HG03139 (cell line): ENCODE data around the gene FBXW5.

Experiments
- ATAC-seq: cut with Tn5 transposase; IDR thresholded peaks from one replicate; pipeline ENCODE4 v1.9.1; 2021; ENCODE audit not compliant: unreplicated experiment

Gene FBXW5

DNA sequence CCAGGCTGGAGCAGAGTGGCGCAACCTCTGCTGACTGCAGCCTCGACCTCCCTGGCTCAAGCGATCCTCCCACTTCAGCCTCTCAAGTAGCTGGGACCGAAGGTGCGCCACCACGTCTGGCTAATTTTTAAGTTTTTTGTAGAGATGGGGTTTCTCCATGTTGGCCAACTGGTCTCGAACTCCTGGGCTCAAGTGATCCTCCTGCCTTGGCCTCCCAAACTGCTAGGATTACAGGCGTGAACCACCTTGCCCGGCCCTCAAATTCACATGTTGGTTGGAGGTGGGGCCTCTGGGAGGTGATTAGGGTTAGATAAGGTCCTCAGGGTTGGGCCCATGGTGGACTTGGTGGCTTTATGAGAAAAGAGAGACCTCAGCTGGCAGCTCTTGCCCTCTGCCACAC is 17.6 kb upstream of the FBXW5 start:
- no peak for ATAC-seq

DNA sequence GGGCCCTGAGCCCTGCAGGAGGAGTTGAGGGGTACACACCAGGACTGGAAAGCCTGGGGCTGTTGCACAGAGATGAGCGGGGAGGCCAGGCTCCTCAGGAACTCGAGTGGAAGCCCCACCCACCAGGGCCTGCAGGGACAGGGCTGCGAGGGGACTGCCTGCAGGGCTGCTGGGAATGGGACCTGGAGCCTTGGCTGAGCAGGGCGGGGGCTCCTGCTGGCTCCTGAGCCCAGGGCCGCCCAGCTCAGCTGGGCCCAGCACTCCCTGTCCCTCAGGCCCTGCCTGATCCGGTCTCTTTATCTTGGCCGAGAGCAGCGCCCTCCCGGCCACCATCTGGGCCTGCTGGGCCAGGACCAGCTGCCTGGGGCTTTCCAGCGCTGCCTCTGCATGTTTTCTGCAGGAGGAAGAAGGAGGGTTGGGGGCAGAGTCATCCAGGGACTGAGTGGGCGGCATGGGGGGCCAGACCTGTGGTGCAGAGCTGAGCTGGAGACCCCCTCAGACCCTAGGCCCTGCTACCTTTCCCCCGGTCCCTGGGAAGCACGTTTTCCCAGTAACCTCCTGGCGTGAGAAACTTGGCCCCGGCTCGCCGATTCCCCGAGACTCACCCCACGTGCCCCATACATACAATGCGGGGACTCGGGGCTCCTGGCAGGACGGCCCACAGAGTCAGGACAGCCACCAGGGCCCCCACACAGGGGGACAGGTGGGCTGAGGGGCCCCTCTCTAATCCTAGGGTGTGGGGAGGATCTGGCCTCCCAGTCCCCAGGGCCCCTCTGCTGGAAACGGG is 16.9 kb upstream of the FBXW5 start:
- ATAC-seq: no peak

DNA sequence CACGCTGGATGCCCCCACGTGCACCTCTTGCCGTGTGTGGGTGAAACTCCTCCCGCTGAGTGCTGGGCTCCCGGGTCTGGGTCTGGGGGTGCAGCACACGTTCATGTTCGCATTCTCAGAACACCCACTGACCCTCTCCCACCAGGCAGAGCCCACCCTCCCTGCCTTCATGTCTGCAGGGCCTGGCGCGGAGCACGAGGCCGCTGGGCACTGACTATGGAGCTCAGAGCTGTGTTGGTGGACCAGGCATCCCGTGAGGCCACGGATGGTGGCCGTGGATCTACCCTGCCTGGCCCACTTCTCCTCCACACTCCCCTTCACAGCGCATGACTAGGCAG is 16.4 kb upstream of the FBXW5 start:
- no peak for ATAC-seq

DNA sequence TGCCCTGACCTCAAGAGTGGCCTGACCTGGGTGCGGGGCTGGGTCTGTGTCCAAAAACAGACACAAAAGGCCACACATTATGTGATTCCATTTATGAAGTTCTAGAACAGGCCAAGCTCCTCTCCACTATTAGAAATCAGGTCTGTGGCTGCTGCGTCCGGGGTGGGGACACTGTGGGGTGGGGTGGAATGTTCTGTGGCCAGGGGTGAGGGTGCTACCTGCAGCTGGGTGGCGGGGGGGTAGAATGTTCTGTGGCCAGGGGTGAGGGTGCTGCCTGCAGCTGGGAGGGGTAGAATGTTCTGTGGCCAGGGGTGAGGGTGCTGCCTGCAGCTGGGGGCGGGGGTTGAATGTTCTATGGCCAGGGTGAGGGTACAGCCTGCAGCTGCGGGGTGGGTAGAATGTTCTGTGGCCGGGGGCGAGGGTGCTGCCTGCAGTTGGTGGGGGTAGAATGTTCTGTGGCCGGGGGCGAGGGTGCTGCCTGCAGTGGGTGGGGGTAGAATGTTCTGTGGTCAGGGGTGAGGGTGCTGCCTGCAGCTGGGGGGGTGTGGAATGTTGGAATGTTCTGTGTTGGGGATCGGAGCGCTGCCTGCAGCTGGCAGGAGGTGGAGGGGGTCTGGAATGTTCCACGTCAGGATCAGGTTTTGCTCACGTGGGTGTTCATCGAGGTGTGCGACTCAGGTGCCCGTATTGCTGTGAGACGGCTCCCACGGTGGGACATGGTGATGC is 15.8 kb upstream of the FBXW5 start:
- ATAC-seq: no peak

DNA sequence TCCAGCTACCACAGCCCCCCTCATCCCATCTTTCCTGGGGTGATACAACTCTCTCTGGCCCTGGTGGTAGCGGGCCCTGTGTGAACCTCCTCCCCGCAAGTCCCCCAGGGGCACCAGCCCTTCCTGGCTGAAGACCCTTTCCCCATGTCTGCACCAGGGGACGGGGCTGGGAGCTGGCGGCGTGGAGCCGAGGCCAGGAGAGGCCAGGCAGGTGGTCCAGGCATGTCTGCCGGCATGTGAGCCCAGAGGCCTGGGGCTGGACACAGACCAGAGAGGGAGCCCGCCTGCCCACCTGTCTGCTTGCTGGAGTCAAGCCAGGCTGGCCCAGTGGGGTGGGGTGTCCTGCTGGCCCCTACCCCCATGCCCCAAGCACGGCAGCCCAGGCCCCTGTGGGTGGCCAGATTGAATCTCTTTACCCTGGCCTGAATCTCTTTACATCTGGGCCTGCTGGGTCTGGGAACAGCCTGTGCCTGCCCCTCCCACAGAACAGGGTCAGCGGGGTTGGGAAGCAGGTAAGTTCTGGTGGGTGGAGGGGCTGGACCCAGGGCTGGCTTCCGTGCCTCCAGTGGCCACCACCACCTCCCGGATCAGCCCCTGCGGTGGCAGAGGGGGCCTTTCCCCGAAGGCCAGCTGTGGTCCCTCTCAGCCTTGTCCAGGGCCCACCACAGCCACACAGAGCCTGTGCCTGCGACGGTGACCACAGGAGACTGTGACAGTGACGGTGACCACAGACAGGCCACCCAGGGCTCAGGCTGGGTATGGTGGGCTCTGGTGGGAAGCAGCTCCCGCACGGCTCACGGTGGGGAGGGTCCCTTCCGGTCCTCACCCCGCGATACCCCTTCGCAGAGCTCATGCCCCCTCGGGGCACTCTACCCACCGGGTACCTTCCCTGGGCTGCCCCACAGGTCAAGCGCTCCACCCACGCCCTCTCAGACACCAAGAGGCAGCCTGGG is 14.6 kb upstream of the FBXW5 start:
- no peak for ATAC-seq

DNA sequence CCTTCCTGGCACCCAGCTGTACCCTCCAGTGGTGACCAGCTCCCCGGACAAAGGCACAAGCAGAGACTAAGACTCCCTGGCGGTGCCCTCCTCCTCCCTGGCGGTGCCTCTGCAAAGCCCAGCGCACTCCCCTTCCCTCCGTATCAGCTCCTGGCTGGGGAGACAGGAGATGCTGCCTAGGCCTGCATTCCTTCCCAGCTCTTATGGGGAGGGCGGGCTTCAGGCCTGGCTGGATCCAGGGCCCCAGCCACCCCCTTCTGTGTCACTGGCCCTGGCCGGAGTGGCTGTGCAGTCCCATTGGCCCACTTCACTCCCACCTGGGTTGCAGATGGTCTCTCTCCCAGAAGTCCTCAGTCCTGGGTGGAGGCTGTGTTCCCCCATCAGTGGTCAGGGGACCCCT is 13.9 kb upstream of the FBXW5 start:
- no peak for ATAC-seq

DNA sequence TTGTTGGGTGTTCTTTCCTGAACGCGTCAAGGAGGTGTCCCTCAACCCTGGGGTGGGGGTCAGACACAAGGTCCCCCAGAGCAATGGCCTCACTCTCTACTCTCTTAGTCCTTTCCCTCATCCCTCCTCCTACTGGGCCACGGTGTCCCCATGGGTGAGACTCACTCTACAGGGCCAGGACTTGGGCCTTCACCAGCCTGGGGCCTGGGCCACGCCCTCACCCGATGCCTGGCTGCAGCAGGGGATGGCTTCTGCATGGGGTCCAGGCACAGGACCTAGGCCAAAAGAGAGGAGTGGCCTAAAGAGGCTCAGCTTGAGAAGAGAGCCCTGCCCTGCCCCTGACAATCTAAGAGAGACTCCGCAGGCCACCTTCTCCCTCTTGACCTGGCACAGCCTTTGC is 13.4 kb upstream of the FBXW5 start:
- no peak for ATAC-seq

DNA sequence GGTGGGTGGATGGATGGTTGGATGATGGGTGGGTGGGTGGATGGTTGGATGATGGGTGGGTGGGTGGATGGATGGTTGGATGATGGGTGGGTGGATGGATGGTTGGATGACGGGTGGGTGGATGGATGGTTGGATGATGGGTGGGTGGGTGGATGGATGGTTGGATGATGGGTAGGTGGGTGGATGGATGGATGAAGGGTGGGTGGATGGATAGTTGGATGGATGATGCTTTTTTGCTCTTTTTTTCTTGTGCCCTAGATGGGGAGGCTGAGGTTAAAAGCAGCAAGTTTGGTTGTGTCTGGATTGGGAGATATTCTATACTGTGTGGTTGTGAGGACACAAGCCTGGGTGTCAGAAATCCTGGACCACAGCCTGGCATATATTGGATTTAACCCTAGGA is 12.9 kb upstream of the FBXW5 start:
- no peak for ATAC-seq

DNA sequence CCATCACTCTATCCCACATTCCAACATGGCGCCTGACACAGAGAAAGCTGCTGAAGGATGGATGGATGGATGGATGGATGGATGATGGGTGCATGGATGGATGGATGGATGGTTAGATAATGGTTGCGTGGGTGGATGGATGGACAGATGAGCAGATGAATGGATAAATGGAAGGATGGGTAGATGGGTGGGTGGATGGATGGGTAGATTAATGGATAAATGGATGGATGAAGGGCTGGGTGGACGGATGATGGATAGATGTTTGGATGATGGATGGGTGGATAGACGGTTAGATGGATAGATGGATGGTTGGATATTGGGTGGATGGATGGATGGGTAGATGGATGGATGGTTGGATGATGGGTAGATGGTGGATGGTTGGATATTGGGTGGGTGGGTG is 12.1 kb upstream of the FBXW5 start:
- no peak for ATAC-seq

DNA sequence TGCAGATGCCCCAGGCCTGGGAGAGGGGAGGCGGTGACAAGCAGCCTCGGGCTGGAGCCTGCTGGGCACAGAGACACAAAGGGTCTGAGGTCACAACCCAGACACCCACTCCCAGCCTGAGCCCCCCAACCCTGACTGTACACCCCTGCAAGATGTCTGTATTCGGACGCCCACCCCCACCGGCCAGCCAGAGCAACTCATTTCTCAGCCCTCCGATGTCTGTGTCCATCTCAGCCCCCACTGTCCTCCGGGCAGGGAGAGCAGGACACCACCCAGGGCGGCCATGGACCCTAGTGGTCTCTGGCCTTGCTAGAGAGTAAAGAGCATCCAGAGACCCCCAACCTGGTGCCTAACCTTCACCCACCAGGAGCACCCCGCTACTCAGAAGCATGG is 11.4 kb upstream of the FBXW5 start:
- ATAC-seq: no peak

DNA sequence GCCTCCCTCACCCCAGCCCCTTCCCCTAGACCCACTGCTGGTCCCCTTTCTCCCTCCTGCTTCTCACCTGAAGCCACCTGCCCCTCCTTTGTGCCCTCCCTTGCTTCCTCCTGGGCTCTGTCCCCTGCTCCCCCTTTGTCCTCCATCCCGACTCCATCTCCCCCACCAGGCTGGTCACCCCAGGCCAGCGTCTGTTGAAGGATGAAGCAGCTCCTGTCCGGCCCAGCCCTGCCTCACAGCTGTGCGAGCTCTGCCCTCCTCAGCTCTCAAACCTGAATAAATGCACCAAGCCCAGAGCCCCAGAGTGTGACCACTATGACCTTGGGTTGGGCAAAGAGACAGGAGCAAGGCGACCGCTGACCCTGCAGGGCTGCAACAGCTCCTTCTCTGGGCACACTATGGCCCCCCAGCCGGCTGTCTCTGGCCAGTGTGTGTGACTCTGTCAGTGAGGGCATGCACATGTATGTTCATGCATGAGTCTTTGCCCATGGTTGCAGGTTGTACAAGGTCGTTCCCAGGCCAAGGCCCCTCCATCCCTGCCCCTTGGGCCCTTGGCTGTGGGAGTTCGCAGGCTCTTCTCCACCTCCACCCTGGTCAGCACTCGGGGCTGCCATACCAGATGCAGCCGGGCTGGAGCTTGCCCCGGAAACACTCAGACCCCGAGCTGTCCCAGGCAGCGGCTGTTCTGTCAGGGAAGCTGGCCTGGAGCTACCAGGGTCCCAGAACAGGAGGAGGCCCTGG is 10.8 kb upstream of the FBXW5 start:
- ATAC-seq: no peak

DNA sequence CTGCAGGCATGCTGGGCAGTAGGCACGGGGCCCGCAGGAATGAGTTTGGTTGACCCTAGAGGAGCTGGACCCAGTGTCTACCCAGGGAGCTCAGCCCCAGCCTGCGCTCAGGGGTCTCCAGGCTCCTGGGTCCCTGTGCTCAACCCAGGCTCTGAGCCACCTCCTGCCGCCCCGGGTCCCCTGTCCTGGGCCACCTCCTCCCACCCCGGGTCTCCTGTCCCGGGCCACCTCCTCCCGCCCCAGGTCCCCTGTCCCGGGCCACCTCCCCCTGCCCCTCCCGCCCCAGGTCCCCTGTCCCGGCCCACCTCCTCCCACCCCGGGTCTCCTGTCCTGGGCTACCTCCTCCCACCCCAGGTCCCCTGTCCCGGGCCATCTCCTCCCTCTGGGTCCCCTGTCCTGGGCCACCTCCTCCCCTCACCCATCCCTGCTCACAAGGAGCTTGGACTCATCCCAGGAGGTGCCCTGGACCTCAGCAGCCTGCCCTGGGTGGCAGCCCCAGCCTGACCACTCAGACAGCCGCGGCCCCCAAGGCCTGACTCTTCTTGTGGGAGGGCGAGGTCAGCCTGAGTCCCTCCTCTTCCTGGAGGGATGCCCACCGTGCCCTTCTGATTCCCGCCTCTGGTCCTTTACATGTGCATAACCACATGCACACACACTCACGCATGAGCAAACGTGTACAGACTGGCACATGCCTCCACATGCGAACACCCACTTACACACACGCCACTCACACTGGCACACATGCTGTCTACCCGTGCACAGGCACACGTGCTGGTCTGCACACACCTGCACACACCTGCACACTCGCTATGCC is 9.9 kb upstream of the FBXW5 start:
- ATAC-seq: no peak

DNA sequence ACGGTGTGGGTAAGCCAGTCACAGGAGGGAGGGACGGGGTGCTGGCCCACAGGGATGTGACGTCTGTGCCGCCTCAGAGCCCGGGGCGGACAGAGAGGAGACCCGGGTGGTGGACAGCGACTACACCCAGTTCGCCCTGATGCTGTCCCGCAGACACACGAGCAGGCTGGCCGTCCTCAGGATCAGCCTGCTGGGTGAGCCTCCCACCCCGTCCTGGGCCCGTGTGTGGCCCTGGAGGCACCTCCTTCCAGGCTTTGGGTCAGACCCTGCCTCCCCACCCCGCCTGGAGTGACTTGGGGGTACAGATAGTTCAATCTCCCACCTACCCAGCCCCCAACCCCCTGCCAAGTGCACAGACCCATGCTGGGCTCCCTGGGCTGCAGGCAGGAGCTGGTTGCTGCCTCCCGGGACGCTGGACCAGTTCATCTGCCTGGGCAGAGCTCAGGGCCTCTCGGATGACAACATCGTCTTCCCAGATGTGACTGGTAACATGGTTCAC is 9.3 kb upstream of the FBXW5 start:
- no peak for ATAC-seq

DNA sequence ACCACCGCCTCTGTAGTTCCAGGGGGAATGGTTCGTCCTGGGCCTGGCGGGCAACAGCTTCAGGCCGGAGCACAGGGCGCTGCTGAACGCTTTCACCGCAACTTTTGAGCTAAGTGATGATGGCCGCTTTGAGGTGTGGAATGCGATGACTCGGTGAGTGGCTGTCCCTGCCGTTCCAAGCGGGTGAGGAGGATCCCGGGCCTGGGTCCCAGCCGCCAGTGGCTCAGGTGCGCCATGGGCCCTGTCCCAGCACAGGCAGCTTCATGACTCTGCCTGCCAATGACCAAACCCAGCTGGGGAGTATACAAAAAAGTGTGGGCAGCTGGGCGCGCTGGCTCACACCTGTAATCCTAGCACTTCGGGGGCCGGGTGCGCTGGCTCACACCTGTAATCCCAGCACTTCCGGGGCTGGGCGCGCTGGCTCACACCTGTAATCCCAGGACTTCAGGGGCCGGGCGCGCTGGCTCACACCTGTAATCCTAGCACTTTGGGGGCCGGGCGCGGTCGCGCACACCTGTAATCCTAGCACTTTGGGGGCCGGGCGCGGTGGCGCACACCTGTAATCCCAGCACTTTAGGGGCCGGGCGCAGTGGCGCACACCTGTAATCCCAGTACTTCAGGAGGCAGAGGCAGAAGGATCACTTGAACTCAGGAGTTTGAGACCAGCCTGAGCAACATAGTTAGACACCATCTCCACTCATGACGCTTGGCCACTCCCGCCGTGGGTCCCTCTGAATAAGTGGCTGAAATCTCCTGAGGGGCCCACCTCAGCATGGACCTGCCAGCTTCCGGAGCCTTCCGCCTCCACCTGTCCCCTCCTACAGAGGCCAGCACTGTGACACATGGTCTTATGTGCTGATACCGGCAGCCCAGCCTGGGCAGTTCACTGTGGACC is 8.6 kb upstream of the FBXW5 start:
- no peak for ATAC-seq

DNA sequence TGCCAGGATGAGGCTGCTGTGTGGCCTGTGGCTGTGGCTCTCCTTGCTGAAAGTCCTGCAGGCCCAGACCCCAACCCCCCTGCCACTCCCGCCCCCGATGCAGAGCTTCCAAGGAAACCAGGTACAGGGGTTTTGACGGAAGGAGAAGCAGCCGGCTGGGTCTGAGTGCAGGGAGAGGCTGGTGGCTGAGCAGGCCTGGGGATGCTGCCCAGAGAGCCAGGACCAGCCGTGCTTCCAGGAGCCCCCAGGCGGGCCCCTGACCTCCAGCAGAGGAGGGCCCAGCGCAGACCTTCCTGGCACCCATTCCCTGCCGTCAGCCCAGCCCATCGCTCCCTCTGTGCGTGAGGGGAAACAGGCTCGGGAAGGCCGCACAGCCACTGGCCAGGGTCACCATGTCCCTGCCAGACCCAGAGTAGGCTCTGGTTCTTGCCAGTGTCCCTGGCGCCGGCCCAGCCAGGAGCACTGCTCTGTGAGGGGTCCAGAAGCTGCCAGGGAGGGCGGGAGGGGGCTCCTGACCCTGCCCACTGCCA is 7.8 kb upstream of the FBXW5 start:
- no peak for ATAC-seq

DNA sequence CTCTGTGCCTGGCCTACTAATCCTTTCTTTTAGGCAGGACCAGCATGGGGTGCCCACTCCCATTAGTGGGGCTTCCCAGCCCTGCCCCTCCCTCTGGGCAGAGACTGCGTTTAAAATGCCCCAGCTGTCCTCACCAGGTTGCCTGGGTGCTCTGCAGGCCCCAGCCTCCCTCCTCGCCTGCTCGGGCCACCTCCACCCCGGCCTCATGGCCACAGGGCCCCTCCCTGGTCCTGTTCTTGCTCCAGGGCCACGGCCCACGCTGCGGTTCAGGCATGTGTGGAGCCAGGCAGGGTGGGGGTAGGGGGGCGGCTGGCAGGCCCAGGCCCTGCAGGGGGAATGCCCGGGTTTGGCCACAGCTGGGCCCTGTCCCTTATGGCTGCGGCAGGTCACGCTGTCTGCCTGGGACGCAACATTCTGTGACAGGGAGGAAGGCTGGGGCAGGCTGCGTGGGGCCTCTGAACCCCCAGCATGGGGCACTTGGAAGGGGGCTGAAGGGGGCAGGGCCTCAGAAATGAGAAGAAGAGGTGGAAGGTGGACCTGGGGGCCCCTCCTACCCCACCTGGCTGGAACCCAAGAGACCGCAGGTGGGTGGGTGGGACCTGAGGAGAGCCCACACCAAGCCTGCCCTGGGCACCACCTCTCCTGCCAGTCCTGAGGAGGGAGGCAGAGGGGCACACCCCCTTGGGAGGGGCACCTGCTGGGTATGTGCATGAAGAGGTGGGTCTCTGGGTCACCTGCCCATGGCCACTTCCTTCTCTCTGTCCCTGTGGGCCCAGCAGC is 7.2 kb upstream of the FBXW5 start, which contains the start of gene LCN12:
LCN12 (plus strand) TSS at position 733 of the 780 bp plus-strand sequence. CDS start 55 bp downstream, outside the sequence.
- ATAC-seq: no peak

DNA sequence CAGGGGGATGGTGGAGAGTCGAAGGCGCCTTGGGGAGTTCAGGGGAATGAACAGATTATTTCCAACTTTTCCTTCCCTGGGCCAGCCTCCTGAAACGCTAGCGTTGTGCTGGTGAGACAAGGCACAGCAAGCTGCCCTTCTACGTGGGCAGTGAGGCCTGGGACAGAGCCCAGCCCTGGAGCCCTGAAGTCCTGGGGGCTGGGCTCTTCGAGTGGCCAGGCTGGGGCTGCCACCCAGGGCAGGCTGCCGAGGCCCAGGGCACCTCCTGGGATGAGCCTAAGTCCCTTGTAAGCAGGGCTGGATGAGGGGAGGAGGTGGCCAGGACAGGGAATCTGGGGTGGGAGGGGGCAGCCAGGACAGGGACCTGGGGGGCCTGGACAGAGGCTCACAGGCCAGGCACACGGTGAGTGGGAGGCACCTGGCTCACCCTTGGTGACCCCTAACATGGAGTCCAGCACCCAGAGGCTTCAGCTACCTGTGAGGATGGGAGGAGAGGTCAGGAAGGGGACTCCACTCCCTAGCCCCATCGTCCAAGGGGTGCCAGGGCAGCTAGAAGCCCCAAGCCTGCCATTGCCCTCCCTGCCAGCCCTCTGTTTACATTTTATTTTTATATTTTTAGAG is 6.2 kb upstream of the FBXW5 start:
- ATAC-seq: no peak
